HG02943 (cell line): ENCODE results near the gene ZBTB7C.

Experiments used
- ATAC-seq: cut with Tn5 transposase; IDR thresholded peaks from one replicate; pipeline ENCODE4 v1.9.1; 2021; ENCODE audit warnings: mild to moderate bottlenecking, low read depth, moderate library complexity; ENCODE audit not compliant: unreplicated experiment

The ZBTB7C gene

DNA sequence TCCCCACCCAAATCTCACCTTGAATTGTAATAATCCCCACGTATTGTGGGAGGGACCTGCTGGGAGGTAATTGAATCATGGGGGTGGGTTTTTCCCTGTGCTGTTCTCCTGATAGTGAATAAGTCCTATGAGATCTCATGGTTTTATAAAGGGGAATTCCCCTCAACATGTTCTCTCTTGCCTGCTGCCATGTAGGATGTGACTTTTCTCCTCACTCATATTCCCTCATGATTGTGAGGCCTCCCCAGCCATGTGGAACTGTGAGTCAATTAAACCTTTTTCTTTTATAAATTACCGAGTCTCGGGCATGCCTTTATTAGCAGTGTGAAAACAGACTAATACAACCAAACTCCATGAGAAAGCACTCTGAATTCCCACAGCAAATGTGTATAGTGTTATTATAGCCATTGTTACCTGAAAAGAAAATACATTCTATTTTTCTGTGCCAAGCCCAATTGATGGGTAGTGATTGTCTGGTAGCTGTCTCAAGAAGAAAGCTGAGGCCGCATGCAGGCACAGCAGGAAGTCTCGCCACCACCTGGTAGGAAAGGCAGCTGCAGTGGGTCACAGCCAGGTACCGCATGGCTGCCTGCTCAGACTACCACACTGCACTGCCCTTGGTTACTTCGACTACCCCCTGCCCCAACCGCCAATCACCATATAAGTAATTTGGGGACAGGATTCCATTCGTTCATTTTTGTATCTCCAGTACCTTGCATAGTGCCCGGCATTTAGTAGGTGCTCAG is 10.3 kb upstream of the ZBTB7C start:
- ATAC-seq = no peak

DNA sequence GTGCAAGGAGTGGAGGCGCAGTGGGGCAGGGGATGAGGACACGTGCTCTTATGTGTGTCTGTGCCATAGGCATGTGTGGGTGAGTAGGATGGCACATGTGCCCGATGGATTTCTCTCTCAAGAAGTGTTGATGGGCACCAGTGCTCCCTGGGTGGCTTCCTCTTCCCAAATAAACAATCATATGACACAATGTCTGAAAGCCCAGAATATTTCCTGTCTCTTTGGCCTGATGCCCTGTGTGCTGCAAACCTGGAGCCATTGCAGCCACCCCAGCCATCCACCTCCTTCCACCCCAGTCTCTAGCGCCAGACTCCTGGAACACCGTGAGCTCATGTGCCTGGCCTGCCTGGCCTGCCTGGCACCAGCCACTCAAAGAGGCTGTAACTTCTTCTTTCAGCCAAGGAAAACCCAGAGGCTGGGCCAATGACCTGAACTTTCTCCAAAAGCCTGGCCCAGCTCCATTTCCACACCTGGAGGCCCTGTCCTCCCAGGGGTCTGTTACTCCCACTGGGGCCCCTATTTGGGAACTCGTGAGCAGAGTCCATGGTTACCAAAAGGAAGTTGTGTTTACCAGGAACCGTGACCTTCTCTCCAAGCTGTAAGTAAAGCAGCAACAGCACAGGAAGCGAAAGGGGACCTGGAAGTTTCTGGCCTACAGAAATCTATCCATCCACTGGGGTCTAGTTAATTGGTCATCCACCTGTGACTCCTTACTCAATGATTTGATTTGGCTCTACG is 9.5 kb upstream of the ZBTB7C start:
- no peak for ATAC-seq

DNA sequence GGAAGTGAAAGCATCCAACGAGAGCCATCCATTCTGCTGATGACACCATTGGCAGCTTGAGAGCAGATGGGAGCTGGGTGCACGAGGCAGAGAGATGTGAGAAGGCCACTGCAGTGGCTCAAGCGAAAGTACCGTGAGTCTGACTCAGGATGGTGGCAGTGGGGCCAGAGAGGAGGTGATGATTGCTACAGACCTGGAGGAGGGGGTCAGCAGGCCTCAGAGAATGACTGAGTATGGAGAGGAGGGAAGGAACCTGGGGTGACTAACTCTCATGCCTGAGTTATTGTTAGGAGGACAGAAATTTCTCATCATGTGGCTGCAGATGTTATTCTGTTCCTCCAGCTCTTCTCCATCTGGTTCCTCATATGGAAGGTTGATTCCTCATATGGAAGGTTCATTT is 8.8 kb upstream of the ZBTB7C start:
- no peak for ATAC-seq

DNA sequence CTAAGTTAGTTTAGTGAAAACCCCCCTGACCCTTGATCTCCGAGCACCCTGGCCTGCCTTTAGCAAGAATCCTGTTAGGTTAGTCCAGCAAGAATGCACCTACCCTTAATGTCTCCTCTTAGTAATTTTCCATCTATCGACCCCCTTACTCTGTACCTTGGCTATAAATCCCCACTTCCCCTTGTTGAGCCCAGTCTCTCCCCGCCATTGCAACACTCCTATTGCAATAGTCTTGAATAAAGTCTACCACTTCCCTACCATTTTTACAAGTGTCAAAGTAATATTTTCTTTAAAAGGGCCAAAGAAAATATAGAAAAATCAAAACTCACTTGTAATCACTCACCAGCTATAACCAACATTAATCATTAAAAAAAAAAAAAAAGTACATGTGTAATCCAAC is 4.2 kb upstream of the ZBTB7C start:
- ATAC-seq = no peak

DNA sequence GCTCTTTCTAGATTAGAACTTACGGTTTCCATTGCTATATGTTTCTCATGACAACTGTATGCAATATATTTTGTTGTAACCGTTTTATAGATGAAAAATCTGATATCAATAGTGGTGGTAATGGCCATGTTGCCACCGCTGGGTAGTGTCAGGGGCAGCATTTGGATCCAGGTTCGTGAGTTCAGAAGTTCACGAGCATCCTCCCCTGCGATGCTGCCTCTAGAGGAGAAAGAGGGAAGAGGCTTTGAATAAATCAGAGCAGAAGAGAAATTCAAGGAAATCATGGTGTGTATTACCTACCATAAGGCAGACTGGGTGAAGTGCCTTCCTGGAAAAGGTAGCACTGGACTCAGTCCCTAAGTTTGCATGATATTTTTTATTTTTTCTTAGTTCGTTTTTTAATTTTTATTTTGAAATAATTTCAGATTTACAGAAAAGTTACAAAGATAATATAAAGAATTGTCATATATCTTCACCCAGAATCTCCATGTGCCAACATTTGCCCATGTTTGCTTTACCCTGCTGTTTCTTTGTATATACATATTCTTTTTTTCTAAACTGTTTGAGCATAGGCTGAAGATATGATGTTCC is 3.3 kb upstream of the ZBTB7C start:
- ATAC-seq = no peak

DNA sequence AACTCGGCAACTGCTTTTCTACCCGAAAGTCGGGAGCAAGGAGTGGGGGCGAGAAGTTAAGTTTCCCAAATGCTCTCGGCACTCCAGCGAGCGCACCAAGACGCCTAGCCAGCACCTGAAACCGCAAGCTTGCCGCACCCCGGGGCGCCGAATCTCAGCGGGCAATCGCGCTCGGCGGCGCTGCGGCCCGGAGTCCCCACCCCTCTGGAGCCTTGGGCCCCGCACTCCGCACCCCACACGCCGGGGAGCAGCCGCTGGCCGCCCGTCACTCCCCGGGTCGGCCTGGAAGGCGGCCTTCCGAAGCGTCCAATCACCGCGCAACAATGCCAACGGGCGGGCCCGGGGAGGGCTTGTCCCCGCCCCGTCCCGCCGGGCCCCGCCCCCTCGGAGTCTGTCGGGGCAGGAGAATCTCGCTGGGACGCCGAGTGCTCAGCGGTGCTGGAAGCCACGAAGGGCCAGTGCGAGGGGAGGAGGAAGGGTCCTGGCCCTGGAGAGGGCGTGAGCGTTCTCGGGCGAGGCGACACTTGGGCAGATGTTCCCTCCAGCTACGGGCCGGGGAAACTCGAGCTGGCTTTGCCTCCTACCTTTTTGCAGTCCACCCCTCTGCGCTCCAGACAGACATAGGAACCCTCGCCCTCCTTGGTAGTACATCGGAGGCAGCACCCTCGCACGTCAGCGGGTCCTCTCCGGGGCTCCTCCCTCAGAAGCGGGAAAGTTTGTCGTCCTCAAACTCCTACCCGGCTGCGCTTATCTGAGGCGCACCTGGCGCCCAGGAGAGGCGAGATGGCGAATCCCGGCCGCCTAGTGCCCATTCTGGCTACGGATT is 1.1 kb upstream of the ZBTB7C start:
- peak; percentile 86 for ATAC-seq

DNA sequence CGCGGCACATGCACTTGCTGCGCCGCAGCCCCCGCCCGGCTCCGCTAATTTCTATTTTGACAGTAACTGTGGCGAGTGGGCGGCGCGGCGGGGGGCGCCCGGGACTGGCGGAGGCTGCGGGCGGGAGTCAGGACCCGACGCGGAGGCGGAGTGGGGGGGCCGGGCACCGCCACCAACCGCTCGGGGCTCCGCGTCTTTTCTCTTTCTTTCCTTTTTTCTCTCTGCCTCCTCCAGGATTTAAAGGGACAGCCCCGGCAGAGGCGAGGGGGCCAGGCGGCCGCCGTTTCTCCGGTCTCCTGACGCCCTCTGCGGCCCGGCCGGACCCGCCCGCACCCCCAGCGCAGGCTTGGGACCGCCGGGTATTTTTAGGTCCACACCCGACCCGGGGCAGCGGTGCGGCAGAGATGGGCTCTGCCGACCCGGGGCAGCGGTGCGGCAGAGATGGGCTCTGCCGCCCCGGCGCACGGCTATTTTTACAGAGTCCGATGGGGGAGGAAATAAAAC is 460 bp upstream of the ZBTB7C start:
- no peak for ATAC-seq

DNA sequence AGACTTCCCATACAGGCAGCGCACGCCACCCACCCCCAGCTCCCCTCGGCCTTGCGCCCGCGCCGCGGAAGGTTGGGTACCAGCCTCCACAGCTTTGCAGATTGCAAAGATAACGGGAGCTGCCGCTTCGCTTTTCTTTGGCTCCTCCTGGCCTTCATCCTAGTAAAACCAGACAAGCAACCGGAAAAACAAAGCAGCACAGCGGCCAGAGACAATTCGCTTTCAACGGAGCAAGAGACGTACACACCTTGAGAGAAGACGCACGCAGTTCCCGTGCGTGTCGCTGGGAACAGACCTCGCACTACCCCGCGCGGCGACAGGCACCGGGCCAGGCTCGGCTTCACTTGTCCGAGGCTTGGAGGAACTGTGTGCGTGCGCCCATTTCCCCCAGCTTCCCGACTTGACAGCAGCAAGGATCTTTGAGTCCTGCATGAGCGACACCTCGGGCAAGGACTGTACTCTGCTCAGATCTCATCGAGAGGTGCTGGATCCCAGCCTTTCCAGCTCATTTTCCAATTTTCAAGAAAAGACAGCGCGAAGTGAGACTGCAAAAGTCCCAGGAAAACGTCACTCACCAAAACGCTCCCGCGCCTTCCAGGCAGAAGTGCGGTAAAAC is 964 bp downstream of the ZBTB7C start:
- ATAC-seq = no peak

DNA sequence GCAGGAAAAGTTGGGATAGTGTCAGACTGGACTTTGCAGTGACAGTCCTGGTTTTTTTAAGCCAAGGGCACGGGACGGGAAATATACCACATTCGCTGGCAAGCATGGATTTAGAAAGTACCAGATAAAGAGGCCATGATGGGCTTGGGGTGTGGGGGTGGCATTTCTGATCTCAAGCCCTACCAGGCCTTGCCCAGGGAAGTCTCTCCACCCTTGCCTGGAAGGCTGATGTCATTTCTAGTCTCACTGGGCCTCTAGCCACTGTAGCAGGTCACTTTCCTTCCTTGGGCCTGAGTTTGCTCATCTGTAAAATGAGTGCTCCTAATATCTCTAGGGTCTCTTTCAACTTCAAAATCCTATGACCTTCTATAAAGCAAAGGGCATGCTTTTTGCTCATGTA is 1.8 kb downstream of the ZBTB7C start:
- no peak for ATAC-seq

DNA sequence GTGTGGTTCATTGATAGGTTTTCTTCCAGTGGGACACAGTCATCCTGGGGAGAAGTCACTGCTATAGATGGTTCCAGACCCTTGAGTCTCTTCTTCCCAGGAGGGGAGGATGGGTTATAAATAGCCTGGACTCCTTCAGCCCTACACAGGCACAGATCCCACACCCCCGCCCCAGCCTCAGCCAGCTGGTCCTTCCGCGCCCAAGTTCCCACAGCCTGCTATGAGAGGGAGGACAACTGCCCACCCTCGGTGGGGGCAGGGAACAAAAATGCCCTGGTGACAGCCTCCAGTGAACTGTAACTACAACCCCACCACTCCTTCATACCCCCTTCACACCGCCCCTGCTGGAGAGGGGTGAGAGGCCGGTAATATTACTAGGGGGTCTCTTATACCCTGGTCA is 3.2 kb downstream of the ZBTB7C start:
- ATAC-seq = no peak

DNA sequence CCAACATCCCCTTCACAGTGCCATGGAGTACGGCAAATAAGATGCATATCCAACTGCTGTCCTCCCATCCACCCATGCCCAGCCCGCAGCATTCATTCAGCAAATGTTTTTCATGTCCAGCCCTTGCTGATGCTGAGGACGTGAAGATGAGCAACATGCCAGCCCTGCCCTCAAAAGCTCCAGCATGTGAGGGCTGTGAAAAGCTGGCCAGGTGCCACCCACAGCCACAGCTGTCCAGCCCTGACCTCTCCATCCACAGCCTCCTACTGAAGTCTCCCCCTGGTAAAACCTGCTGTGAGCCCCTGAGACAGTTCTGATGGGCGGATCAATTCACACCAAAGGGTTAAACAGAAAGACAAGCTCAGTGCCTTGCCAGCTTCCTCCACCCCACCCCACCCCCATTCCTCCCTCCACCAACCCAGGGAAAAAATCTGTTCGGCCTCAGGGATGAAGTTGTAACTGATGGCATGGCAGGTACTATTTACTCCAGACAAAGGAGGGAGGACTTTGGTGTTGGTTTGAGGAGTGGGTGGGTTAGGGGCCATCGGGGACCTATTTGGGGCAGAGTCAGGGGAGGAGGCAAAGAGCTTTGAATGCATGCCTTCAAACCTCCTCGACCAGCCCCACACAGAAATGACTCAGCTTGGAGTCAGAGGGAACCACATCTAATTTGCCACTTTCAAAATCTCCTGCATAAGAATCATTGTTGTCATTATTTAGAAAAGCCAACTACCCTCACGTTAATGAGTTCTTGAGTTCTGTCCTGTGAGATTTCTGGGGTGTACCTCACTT is 4.3 kb downstream of the ZBTB7C start:
- ATAC-seq = no peak

DNA sequence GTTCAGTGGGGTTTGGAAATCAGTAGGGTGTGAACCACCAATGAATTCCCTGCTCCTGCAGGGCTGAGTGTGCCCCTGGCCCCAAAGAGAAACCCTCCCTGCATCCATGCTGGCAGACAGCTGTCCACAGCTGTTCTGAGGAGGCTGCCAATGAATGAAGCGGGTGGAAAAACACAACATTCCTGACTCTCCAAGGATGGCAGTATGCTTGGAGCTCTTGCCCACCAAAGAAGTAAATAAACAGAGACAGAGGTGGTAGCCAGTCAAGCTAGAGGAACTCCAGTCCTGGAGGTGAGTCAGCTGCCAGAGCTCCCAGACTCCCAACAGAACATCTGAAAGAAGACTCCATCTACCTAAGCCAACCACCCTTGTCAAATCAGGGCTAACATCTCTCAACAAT is 6.2 kb downstream of the ZBTB7C start:
- no peak for ATAC-seq

DNA sequence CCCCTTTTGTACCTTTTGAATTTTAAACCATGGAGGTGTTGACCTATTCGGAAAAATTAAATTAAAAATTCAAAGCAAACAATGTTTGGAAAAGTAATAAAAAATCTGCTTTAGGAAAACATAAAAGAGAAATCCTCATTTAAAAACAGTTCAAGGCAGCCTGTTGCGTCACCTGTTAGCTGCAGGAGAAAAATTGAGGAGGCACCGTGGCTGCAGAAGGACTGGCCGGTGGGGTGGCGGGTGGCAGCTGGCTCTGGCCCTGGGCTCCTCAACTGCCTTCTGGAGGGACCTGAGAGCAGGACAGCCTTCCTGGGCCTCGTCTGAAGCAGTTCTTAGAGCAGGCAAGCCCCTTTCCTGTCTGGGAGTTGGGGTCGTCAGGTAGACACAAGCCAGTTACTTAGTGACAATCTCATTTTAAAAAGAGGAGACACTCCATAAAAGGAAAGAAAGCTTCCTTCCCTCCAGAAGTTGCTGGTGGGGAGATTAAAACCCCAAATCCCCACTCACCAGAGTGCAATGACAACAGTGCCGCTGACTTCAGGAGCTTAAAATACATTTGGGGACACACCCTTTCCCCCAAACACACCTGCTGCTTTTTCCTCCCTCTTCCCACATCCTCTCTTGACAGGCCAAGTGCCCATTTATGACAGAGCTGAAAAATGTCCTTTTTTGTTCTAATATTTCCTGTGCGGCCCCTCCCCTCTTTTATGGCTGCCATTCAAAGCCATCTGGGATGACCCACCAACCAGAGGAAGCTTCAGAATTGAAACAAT is 9.7 kb downstream of the ZBTB7C start:
- ATAC-seq = no peak

DNA sequence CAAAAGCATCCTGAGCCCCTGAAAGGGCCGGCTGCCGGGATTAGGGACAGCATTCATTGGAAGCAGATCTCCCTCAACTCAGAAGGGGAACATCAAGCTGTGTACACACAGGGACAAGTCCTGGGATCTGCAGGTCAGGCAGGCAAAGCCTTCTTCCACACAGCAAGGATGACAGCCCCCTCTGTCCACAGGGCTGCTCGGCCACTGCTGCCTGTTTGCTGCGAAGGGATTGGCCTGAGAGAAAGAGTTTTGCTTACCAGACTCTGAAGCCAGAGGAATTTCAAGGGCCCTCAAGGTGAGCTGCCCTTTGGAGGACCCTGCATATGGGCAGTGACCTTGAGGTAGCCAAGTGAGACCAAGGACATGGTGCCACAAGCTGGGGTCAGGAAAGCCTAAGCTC is 11.1 kb downstream of the ZBTB7C start:
- no peak for ATAC-seq

DNA sequence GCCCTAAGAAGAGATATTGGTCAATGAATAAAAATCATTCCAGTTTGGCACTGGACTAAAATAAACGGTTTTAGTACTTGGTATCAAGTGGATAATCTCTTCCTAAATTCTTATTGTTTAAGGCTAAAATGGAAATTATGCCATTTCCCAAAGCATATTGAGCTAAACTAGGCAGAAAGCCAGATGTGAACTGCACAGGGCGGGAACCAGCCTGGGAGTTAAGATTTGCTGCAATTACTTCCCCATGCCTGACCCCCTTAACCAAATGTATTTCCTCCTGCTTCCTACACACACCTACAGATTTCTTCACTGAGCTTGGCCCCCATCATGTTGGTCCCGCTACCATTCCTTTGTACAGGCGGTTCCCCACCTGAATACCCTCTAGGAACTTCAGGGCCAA is 12.2 kb downstream of the ZBTB7C start:
- no peak for ATAC-seq

DNA sequence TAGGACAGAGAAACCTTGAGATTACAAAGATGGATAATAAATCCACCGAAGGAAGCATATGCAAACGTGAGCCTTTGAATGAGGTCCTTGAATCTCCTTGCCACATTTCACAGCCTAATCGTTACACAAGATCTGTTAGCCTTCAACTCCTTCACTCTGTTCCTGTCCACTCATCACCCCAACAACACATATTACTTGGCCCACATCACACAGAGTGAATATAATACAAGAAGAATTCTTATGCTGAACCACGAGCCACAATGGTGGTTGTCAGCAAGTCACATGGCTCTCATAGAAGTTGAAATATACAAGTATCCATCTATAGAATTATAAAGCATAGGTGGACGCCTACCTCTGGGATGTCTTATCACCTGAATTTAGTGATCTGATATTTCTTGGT is 12.6 kb downstream of the ZBTB7C start:
- no peak for ATAC-seq

DNA sequence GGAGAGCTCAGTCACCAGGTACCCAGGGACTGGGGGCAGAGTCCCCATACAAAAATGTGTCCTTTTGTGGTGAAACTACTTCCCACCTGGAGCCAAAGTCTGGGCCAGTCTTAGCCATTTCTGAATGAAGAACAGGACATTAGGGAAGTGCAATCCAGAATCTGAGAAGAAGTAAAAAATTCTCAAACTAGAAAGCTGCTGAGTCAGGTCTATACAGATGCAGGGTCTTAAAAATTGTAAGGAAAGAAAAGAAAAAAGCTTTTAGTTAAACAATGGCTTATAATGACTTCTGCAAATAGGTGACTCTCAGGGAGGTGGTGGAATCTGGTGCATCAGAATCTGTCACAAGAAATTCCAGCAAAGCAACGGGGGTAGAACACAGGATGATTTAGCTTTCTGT is 13.5 kb downstream of the ZBTB7C start:
- ATAC-seq = no peak

DNA sequence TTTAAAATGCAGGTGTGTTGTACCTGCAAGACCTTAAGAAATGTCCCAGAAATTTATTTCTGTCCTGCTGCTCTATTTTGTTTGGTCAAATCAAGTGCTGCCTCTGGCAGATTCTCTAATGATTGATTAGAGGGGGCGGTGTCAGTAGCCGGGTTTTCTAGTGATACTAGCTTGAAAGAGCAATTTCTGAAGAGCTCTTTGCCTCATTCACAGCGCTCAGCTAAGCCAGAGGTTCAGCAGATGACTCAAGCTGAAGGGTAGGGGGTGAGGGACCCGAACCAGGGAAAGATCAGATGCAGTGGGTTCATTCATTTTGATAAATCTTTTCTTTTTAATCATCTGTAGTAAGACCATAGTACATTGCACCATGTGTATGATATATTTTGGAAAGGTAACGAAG is 15.0 kb downstream of the ZBTB7C start:
- ATAC-seq = no peak

DNA sequence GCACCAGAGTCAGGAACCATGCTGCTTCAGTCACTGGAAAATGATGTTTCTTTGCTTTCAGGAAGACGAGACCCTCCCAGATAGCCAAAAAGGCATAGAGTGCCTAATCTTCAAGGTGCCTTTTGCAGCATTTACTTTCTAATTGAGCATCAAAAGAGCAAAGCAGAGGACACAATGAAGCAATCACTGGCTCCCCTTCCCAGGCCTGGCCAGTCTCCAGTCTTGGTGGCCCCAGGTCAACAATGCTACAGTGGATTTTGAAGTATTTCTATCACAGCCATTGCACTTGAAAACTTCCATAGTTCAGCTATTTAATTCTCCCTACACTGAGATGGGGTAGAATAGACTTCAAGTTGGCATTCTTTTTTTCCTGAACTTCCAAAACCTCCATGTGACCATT is 15.4 kb downstream of the ZBTB7C start:
- no peak for ATAC-seq
